Brain microvascular endothelial cell (primary cell): ENCODE results near the gene RPF1.

ENCODE experiments used
- DNase-seq: peaks from one replicate; pipeline ENCODE4 v3.0.0-alpha.2; 2020
- H3K27ac ChIP-seq: fragments of 250-450 bp; sonication (Bioruptor Pico); 2 replicates; pipeline ENCODE4 v1.5.1; 2020; ENCODE audit warnings: mild to moderate bottlenecking, moderate library complexity
- H3K27me3 ChIP-seq: fragments of 250-450 bp; sonication (Bioruptor Pico); replicated peaks from 2 replicates; pipeline ENCODE4 v1.5.1; 2020; ENCODE audit warnings: mild to moderate bottlenecking
- H3K36me3 ChIP-seq: fragments of 250-450 bp; sonication (Bioruptor Pico); replicated peaks from 2 replicates; pipeline ENCODE4 v1.5.1; 2020; ENCODE audit warnings: mild to moderate bottlenecking
- H3K4me3 ChIP-seq: 2 replicates; pipeline ENCODE4 v1.5.1; 2011; ENCODE audit warnings: low read depth, mild to moderate bottlenecking, control low read depth, low read length, moderate library complexity
- in situ Hi-C: cut with HindIII; loops from 2 replicates; pipeline ENCODE4 v1.10.0; 2017; ENCODE audit warnings: low sequenced_read_pairs, low pct_ligation_motif_present
- TF ChIP-seq, protein P1 (sequence below): IDR thresholded peaks from 2 replicates; pipeline ENCODE4 v1.5.1; 2011; ENCODE audit warnings: low read depth, mild to moderate bottlenecking, moderate library complexity, low read length, control low read depth, inconsistent platforms; ENCODE audit errors: missing control alignments

RPF1 gene

DNA sequence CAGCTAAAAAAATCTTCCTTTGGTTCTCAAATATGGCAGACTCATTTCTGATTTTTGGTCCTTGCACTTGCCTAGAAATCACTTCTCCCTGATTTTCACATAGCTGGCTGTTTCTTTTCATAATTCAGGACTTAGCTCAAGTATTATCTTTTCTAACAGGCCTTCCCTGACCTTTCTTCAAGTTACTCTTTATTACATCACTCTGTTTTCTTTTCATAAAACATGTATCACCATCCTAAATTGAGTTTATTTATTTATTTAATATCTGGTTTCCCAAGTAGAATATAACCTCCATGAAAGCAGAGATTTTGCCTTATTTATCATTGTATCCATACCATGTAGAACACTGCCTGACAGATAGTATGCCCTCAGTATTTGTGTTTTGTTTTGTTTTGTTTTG is 45.5 kb downstream of the RPF1 start:
- no peak for DNase-seq
- H3K27ac ChIP-seq = no peak overlapping the region
- H3K36me3 ChIP-seq = no peaks in the 10 kb centered on the region
- in situ Hi-C loops = no loop called here
- TF ChIP-seq, protein P1, sequence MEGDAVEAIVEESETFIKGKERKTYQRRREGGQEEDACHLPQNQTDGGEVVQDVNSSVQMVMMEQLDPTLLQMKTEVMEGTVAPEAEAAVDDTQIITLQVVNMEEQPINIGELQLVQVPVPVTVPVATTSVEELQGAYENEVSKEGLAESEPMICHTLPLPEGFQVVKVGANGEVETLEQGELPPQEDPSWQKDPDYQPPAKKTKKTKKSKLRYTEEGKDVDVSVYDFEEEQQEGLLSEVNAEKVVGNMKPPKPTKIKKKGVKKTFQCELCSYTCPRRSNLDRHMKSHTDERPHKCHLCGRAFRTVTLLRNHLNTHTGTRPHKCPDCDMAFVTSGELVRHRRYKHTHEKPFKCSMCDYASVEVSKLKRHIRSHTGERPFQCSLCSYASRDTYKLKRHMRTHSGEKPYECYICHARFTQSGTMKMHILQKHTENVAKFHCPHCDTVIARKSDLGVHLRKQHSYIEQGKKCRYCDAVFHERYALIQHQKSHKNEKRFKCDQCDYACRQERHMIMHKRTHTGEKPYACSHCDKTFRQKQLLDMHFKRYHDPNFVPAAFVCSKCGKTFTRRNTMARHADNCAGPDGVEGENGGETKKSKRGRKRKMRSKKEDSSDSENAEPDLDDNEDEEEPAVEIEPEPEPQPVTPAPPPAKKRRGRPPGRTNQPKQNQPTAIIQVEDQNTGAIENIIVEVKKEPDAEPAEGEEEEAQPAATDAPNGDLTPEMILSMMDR = no peak
- H3K27me3 ChIP-seq = no peaks in the 10 kb centered on the region
- H3K4me3 ChIP-seq = no peak overlapping the region

DNA sequence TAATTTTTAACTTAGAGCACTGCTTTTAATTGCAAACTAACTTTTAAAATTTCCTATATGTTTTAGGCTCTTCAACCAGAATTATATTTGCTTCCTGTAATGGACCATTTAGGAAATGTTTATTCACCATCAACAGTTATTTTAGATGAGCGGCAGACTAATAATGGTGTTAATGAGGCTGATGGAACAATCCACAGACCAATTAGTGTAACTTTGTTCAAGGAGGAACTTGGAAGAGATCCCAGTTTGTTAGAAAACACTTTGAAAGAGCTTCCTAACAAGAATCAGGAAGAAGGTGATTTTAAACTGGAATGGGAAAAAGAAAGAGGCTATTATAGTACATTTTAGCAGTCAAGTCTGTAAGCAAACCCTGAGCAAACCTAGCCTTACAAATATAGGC is 46.7 kb downstream of the RPF1 start:
- no peaks in the 10 kb centered on the region for H3K36me3 ChIP-seq
- no peak overlapping the region for H3K4me3 ChIP-seq
- TF ChIP-seq, protein P1 = no peak
- in situ Hi-C loops = no loop called here
- H3K27ac ChIP-seq = no peak overlapping the region
- H3K27me3 ChIP-seq = no peaks in the 10 kb centered on the region
- no peak for DNase-seq

GRCh38 chr1:84538599-84538998 is 59.5 kb downstream of the RPF1 start:
- DNase-seq = no peak
- H3K36me3 ChIP-seq = no peaks in the 10 kb centered on the region
- H3K4me3 ChIP-seq = no peak overlapping the region
- H3K27ac ChIP-seq = no peak overlapping the region
- no peaks in the 10 kb centered on the region for H3K27me3 ChIP-seq
- in situ Hi-C loops = no loop called here
- TF ChIP-seq, protein P1 = no peak

DNA sequence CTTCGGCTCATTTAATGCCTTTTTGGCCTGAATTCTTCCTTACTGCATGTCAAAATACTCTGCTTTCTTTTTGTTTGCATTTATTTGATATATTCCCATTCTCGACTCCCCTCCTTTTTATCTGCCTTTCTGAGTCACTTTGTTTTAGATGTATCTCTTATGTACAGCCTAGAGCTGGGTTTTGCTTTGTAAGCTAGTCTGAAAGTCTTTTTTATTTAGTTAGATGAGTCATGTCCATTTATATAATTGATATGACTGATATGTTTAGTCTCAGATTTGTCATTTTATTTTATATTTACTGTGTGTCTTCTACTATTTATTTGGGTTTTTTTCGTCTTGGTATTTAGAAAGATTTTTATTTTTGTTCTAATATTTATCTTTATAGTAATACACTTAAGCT is 60.9 kb downstream of the RPF1 start:
- no peaks in the 10 kb centered on the region for H3K36me3 ChIP-seq
- peak; percentile 4 for DNase-seq
- no peak overlapping the region for H3K27ac ChIP-seq
- no peak overlapping the region for H3K4me3 ChIP-seq
- in situ Hi-C loops = no loop called here
- TF ChIP-seq, protein P1 = no peak
- H3K27me3 ChIP-seq = no peaks in the 10 kb centered on the region

DNA sequence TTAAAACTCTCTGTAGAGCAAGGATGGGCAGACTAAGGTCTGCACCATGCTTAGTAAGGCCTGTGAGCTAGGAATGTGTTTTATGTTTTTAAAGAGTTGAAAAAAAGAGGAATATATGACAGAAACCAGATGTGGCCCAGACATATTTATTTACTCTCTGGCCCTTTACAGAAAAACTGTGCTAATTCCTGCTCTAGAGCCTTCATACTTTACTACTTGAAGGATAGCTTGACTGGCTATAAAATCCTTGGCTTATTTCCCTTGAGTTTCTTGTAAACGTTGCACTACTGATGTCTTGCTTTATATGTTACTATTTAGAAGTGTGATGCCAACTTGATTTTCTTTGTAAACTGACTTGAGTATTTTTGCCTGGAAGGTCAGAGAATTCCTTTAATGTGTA is 61.7 kb downstream of the RPF1 start:
- Histone ChIP-seq H3K27me3 (no peaks in the 10 kb centered on the region), H3K27ac (no peak overlapping the region), H3K4me3 (no peak overlapping the region), H3K36me3 (no peaks in the 10 kb centered on the region)
- in situ Hi-C loops = no loop called here
- no peak for DNase-seq
- TF ChIP-seq, protein P1 = no peak

DNA sequence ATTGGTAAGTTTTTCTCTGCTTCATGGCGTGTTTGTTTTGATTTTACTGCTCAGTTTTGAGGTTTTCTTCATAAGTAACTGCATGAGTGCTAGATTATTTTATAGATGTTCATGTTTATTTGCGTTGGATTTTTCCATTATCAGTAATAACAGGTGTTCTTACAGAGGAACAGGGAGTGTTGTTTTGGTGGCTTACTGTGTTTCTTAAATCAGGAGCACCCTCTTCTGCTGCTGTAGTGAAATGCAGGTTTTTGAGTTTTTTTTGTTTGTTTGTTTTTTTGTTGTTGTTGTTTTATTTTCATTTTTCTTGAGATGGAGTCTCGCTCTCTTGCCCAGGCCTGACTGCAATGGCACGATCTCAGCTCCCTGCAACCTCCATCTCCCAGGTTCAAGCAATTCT is 62.6 kb downstream of the RPF1 start:
- no peak for DNase-seq
- Histone ChIP-seq H3K4me3 (no peak overlapping the region), H3K36me3 (no peaks in the 10 kb centered on the region), H3K27ac (no peak overlapping the region), H3K27me3 (no peaks in the 10 kb centered on the region)
- TF ChIP-seq, protein P1 = no peak
- in situ Hi-C loops = no loop called here
